ENCODE measurements around the gene RPRD1B.

The RPRD1B gene

GRCh38 chr20:38067717-38068365, 34.3 kb downstream of the RPRD1B start:
- POLR2A ChIA-PET, result no interaction called here

GRCh38 chr20:38072898-38073297, 39.4 kb downstream of the RPRD1B start:
- TF ChIP-seq CTCF (IDR thresholded peaks at IDR 0.05; ENCODE audit: insufficient read depth, low read length, missing control alignments), result no peak
- no peak overlapping the region for H3K4me3 ChIP-seq (ENCODE audit: low read depth, low read length)
- ChIA-PET CTCF (interaction anchor here (0.6 to 24.2 kb wide), 48 partner anchors 9 to 784 kb away, joined by 3 to 521 read pairs (median 6); partner anchors contain the start of genes MANBAL and TGM2), POLR2A (interaction anchor here (0.8 to 1.6 kb wide), 6 partner anchors 12 to 148 kb away, joined by 3 to 8 read pairs (median 5); no protein-coding TSS in a partner anchor)
- no peak for DNase-seq (ENCODE audit: low read depth, low spot score)

More at GRCh38 chr20:38067717-38068365, 34.3 kb downstream of the RPRD1B start:
- H3K4me3 ChIP-seq (ENCODE audit: low read depth, low read length), result no peak overlapping the region
- DNase-seq (ENCODE audit: low read depth, low spot score), result no peak
- no peak for TF ChIP-seq CTCF (IDR thresholded peaks at IDR 0.05; ENCODE audit: insufficient read depth, low read length, missing control alignments)
- CTCF ChIA-PET, result interaction anchor here (1.0 to 31.9 kb wide), 3 partner anchors 10 to 157 kb away, joined by 3 to 1143 read pairs (median 39); no protein-coding TSS in a partner anchor

GRCh38 chr20:38073307-38074071, 39.9 kb downstream of the RPRD1B start:
- ChIA-PET POLR2A (interaction anchor here (0.8 to 1.6 kb wide), 6 partner anchors 11 to 148 kb away, joined by 3 to 8 read pairs (median 5); no protein-coding TSS in a partner anchor), CTCF (interaction anchor here (0.6 to 24.2 kb wide), 51 partner anchors 10 to 784 kb away, joined by 3 to 521 read pairs (median 6); partner anchors contain the start of genes MANBAL and TGM2)
- peak; percentile 93 for DNase-seq (ENCODE audit: low read depth, low spot score)
- no peak overlapping the region for H3K4me3 ChIP-seq (ENCODE audit: low read depth, low read length)
- peak; percentile 57 for TF ChIP-seq CTCF (IDR thresholded peaks at IDR 0.05; ENCODE audit: insufficient read depth, low read length, missing control alignments)

GRCh38 chr20:38075161-38075998, 41.8 kb downstream of the RPRD1B start:
- no peak for TF ChIP-seq CTCF (IDR thresholded peaks at IDR 0.05; ENCODE audit: insufficient read depth, low read length, missing control alignments)
- H3K4me3 ChIP-seq (ENCODE audit: low read depth, low read length), result no peak overlapping the region
- DNase-seq (ENCODE audit: low read depth, low spot score), result no peak
- POLR2A ChIA-PET, result no interaction called here
- CTCF ChIA-PET, result interaction anchor here (0.7 to 24.2 kb wide), 12 partner anchors 8 to 511 kb away, joined by 3 to 521 read pairs (median 8); no protein-coding TSS in a partner anchor

GRCh38 chr20:38076548-38076947, 43.0 kb downstream of the RPRD1B start:
- TF ChIP-seq CTCF (IDR thresholded peaks at IDR 0.05; ENCODE audit: insufficient read depth, low read length, missing control alignments), result no peak
- POLR2A ChIA-PET, result no interaction called here

More at GRCh38 chr20:38076548-38076947, 43.0 kb downstream of the RPRD1B start:
- DNase-seq (ENCODE audit: low read depth, low spot score), result no peak
- CTCF ChIA-PET, result interaction anchor here (1.0 to 24.2 kb wide), 7 partner anchors 7 to 144 kb away, joined by 3 to 521 read pairs (median 46); no protein-coding TSS in a partner anchor
- no peak overlapping the region for H3K4me3 ChIP-seq (ENCODE audit: low read depth, low read length)
